Measurements from ENCODE around the gene SPATA2L.

- TF ChIP-seq CTCF (IDR thresholded peaks at IDR 0.05) = no peak
- TF ChIP-seq ZFX (IDR thresholded peaks at IDR 0.05; ENCODE audit: borderline replicate concordance) = no peak
These were observed 28.5 kb upstream of the SPATA2L start for GRCh38 chr16:89729863-89730593.

Data from 22Rv1 (cell line).